Measurements from ENCODE around the gene PLEKHS1. TPM values are rescaled to one million over a fixed set of nuclear protein-coding genes. Genes with fewer than 3 reads are reported as not detected.
"Not testable (repeated sequence)": the region's sequence is repeated elsewhere in the genome, so short reads cannot be mapped to it uniquely, and the experiment has no call there.

Gene PLEKHS1
- total RNA-seq, 6 donors from 2014 or later = 0.14 to 36.7 (median 3.5) TPM

GRCh38 chr10:113806503-113806902 is 55.0 kb downstream of the PLEKHS1 start:
- TF ChIP-seq POLR2A (IDR thresholded peaks at IDR 0.05) (no peak), CTCF (IDR thresholded peaks at IDR 0.05) (no peak), POLR2AphosphoS5 (IDR thresholded peaks at IDR 0.05) (no peak)
- H3K9me3 ChIP-seq = no peaks in the 10 kb centered on the region
- no peak overlapping the region for H3K4me3 ChIP-seq
- no peak overlapping the region for H3K27ac ChIP-seq
- 93 to 96% methylated on average over 4 of the region's 4 CpGs for WGBS, 2 donors
- no peak for ATAC-seq (ENCODE audit: low FRiP score in 2 of 2)
- no peaks in the 10 kb centered on the region for H3K4me1 ChIP-seq
- H3K36me3 ChIP-seq = no peaks in the 10 kb centered on the region
- DNase-seq = no peak
- H3K27me3 ChIP-seq = no peaks in the 10 kb centered on the region

- ATAC-seq (ENCODE audit: low FRiP score in 2 of 2) = no peak
- 85% methylated on average over 3 of the region's 3 CpGs for WGBS, 2 donors
- Histone ChIP-seq H3K36me3 (no peaks in the 10 kb centered on the region), H3K4me3 (no peak overlapping the region), H3K9me3 (no peaks in the 10 kb centered on the region), H3K4me1 (no peaks in the 10 kb centered on the region), H3K27me3 (no peaks in the 10 kb centered on the region), H3K27ac (no peak overlapping the region)
- no peak for DNase-seq
- TF ChIP-seq POLR2A (IDR thresholded peaks at IDR 0.05) = no peak
- no peak for TF ChIP-seq POLR2AphosphoS5 (IDR thresholded peaks at IDR 0.05)
- no peak for TF ChIP-seq CTCF (IDR thresholded peaks at IDR 0.05)
- no peak for TF ChIP-seq EP300 (IDR thresholded peaks at IDR 0.05)
Observed at GRCh38 chr10:113808168-113808567, 56.7 kb downstream of the PLEKHS1 start.

- WGBS, 2 donors = 89 to 100% methylated on average over 1 of the region's 1 CpG
- H3K4me1 ChIP-seq; H3K9me3 ChIP-seq; ATAC-seq (ENCODE audit: low FRiP score in 2 of 2); H3K36me3 ChIP-seq; H3K27me3 ChIP-seq; DNase-seq; H3K27ac ChIP-seq; H3K4me3 ChIP-seq: not testable (repeated sequence)
Observed at GRCh38 chr10:113814700-113815099, 63.2 kb downstream of the PLEKHS1 start.

GRCh38 chr10:113819989-113820388 is 68.5 kb downstream of the PLEKHS1 start:
- ATAC-seq (ENCODE audit: low FRiP score in 2 of 2) = peak in 1 of 2 donors; percentile 34
- H3K4me1 ChIP-seq = no peaks in the 10 kb centered on the region

GRCh38 chr10:113820507-113820906 is 69.0 kb downstream of the PLEKHS1 start:
- 64 to 66% methylated on average over 8 of the region's 8 CpGs for WGBS, 2 donors
- no peak overlapping the region for H3K27ac ChIP-seq
- no peak for TF ChIP-seq POLR2A (IDR thresholded peaks at IDR 0.05)
- peak in 1 of 6 experiments; percentile 4 for TF ChIP-seq CTCF (IDR thresholded peaks at IDR 0.05)
- no peak overlapping the region for H3K4me3 ChIP-seq
- ATAC-seq (ENCODE audit: low FRiP score in 2 of 2) (no peak), DNase-seq (no peak)
- no peaks in the 10 kb centered on the region for H3K4me1 ChIP-seq
- H3K27me3 ChIP-seq = no peaks in the 10 kb centered on the region
- no peaks in the 10 kb centered on the region for H3K36me3 ChIP-seq
- no peaks in the 10 kb centered on the region for H3K9me3 ChIP-seq

More at GRCh38 chr10:113819989-113820388, 68.5 kb downstream of the PLEKHS1 start:
- TF ChIP-seq POLR2A (IDR thresholded peaks at IDR 0.05) (no peak), EP300 (IDR thresholded peaks at IDR 0.05) (no peak), POLR2AphosphoS5 (IDR thresholded peaks at IDR 0.05) (no peak), CTCF (IDR thresholded peaks at IDR 0.05) (no peak)
- no peaks in the 10 kb centered on the region for H3K9me3 ChIP-seq
- no peaks in the 10 kb centered on the region for H3K27me3 ChIP-seq
- no peak overlapping the region for H3K4me3 ChIP-seq
- WGBS, 2 donors = 92 to 95% methylated on average over 4 of the region's 4 CpGs
- no peak for DNase-seq
- H3K36me3 ChIP-seq = no peaks in the 10 kb centered on the region
- H3K27ac ChIP-seq = no peak overlapping the region

GRCh38 chr10:113821306-113821705 is 69.8 kb downstream of the PLEKHS1 start:
- 64 to 80% methylated on average over 3 of the region's 3 CpGs for WGBS, 2 donors
- not testable (repeated sequence) for H3K4me1 ChIP-seq; H3K36me3 ChIP-seq; DNase-seq; H3K9me3 ChIP-seq; ATAC-seq (ENCODE audit: low FRiP score in 2 of 2); H3K4me3 ChIP-seq; H3K27me3 ChIP-seq; H3K27ac ChIP-seq
